Measurements from ENCODE around the gene IL22RA1.

DNA sequence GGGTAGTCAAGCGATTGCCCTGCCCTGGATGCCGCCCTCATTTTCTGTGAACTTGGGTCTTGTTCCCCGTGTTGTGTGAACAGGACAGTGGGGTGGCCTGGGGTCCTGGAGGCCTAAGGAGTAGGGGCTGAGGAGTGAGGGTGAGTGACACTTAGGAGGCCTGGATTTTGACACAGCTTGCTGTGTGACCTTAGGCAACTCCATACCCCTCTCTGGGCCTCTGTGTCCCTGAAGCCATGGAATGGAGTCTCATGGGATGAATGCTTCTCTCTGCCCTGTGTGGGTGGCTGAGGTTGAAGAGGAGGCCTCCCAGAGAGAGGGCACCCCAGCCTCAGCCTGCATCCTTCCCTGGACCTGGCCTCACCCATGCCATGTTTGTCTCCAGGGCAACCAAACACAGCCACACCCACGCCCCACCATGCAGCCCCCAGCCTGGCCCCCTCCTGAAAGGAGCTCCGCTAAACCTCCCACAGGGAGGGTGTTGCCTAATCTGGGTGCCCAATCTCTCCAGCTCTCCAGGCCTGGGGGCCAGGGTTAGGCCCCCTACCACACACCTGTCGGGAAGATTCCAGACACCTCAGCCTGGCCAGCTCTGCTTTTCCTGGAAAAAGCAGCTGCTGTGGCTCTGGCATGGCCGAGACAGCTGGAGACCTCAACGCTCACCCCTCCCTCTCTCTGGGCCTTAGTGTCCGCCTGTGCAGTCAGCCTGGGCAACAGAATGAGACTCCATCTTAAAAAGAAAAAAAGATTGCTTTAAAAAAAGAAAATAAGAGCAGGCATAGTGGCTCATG lies 40.9 kb downstream of the IL22RA1 start:
- no peak for TF ChIP-seq EZH2phosphoT487 (IDR thresholded peaks at IDR 0.05; ENCODE audit: borderline replicate concordance)
- TF ChIP-seq, protein P1, sequence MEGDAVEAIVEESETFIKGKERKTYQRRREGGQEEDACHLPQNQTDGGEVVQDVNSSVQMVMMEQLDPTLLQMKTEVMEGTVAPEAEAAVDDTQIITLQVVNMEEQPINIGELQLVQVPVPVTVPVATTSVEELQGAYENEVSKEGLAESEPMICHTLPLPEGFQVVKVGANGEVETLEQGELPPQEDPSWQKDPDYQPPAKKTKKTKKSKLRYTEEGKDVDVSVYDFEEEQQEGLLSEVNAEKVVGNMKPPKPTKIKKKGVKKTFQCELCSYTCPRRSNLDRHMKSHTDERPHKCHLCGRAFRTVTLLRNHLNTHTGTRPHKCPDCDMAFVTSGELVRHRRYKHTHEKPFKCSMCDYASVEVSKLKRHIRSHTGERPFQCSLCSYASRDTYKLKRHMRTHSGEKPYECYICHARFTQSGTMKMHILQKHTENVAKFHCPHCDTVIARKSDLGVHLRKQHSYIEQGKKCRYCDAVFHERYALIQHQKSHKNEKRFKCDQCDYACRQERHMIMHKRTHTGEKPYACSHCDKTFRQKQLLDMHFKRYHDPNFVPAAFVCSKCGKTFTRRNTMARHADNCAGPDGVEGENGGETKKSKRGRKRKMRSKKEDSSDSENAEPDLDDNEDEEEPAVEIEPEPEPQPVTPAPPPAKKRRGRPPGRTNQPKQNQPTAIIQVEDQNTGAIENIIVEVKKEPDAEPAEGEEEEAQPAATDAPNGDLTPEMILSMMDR (conservative IDR thresholded peaks at IDR 0.05; ENCODE audit: low read length) = no peak

Measured in Loucy (cell line).